HCT116 (cell line): ENCODE measurements around the gene TRNP1.

ENCODE experiments used
- CEBPB ChIP-seq: IDR thresholded peaks from 2 replicates; pipeline ENCODE4 v1.6.1; 2012; ENCODE audit warnings: low read depth
- EZH2 ChIP-seq: fragments of 200-600 bp; sonication (generic); IDR thresholded peaks from 2 replicates; pipeline ENCODE4 v1.6.1; 2017; ENCODE audit warnings: antibody characterized with exemption, mixed run types
- EZH2phosphoT487 ChIP-seq: fragments of 200-600 bp; IDR thresholded peaks from 2 replicates; pipeline ENCODE4 v1.6.1; 2018; ENCODE audit warnings: antibody characterized with exemption, borderline replicate concordance
- FOSL1 ChIP-seq: IDR thresholded peaks from 2 replicates; pipeline ENCODE4 v1.6.1; 2012; ENCODE audit warnings: low read depth
- POLR2A ChIP-seq: IDR thresholded peaks from 2 replicates; pipeline ENCODE4 v1.7.0; 2011; ENCODE audit warnings: borderline replicate concordance; ENCODE audit not compliant: insufficient read depth, insufficient read length; ENCODE audit errors: extremely low read depth
- POLR2AphosphoS5 ChIP-seq: IDR thresholded peaks from 2 replicates; pipeline ENCODE4 v1.6.1; 2011; ENCODE audit warnings: mild to moderate bottlenecking, low read depth, low read length, moderate library complexity
- SIN3A ChIP-seq: IDR thresholded peaks from 2 replicates; pipeline ENCODE4 v1.6.1; 2012; ENCODE audit warnings: low read depth
- SP1 ChIP-seq: IDR thresholded peaks from 2 replicates; pipeline ENCODE4 v1.6.1; 2012; ENCODE audit warnings: low read depth
- YY1 ChIP-seq: IDR thresholded peaks from 2 replicates; pipeline ENCODE4 v1.6.1; 2011; ENCODE audit warnings: low read length, low read depth, moderate library complexity, mild to moderate bottlenecking; ENCODE audit not compliant: insufficient replicate concordance; ENCODE audit errors: extremely low read depth
- ZNF274 ChIP-seq: fragments of 200-500 bp; sonication (Bioruptor generic); IDR thresholded peaks from 2 replicates; pipeline ENCODE4 v1.6.1; 2014; ENCODE audit warnings: mild to moderate bottlenecking, low read depth, low read length, inconsistent platforms
- TF ChIP-seq, protein P1 (sequence below): IDR thresholded peaks from 2 replicates; pipeline ENCODE4 v1.6.1; 2012; ENCODE audit warnings: low read depth
- TF ChIP-seq, protein P2 (sequence below): IDR thresholded peaks from 2 replicates; pipeline ENCODE4 v1.6.1; 2012
- TF ChIP-seq, protein P3 (sequence below), 3 experiments: fragments of 200-600 bp in 1 of 3; sonication (generic) in 1 of 3; IDR thresholded peaks in 2 of 3; conservative IDR thresholded peaks in 1 of 3; 2 replicates each; pipeline ENCODE4 v1.5.1; 2012 to 2017; ENCODE audit warnings: low read depth in 2 of 3, low read length in 2 of 3, antibody characterized with exemption in 1 of 3, borderline replicate concordance in 1 of 3, control low read depth in 1 of 3, mild to moderate bottlenecking in 1 of 3, mixed read lengths in 1 of 3, mixed run types in 1 of 3, moderate library complexity in 1 of 3; ENCODE audit not compliant: insufficient read depth in 1 of 3

DNA sequence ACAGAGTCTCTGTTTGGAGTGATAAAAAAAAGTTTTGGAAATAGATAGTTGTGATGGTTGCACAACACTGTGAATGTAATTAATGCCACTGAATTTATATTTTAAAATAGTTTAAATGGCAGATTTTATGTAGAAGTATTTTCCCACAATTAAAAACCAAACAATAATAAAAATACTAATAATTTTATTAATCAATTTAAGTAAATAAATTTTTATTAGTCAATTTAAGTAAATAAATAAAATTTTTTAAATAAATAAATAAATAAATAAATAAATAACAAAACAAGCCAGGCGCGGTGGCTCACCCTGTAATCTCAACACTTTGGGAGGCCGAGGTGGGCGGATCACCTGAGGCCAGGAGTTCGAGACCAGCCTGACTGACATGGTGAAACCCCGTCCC lies 28.3 kb upstream of the TRNP1 start:
- TF ChIP-seq, protein P1, sequence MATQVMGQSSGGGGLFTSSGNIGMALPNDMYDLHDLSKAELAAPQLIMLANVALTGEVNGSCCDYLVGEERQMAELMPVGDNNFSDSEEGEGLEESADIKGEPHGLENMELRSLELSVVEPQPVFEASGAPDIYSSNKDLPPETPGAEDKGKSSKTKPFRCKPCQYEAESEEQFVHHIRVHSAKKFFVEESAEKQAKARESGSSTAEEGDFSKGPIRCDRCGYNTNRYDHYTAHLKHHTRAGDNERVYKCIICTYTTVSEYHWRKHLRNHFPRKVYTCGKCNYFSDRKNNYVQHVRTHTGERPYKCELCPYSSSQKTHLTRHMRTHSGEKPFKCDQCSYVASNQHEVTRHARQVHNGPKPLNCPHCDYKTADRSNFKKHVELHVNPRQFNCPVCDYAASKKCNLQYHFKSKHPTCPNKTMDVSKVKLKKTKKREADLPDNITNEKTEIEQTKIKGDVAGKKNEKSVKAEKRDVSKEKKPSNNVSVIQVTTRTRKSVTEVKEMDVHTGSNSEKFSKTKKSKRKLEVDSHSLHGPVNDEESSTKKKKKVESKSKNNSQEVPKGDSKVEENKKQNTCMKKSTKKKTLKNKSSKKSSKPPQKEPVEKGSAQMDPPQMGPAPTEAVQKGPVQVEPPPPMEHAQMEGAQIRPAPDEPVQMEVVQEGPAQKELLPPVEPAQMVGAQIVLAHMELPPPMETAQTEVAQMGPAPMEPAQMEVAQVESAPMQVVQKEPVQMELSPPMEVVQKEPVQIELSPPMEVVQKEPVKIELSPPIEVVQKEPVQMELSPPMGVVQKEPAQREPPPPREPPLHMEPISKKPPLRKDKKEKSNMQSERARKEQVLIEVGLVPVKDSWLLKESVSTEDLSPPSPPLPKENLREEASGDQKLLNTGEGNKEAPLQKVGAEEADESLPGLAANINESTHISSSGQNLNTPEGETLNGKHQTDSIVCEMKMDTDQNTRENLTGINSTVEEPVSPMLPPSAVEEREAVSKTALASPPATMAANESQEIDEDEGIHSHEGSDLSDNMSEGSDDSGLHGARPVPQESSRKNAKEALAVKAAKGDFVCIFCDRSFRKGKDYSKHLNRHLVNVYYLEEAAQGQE, result no peak
- TF ChIP-seq SP1 (no peak), CEBPB (no peak), EZH2 (no peak), ZNF274 (no peak), EZH2phosphoT487 (no peak), POLR2A (no peak), POLR2AphosphoS5 (no peak), SIN3A (no peak), FOSL1 (no peak), YY1 (no peak)
- TF ChIP-seq, protein P2, sequence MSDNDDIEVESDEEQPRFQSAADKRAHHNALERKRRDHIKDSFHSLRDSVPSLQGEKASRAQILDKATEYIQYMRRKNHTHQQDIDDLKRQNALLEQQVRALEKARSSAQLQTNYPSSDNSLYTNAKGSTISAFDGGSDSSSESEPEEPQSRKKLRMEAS, result no peak
- TF ChIP-seq, protein P3, sequence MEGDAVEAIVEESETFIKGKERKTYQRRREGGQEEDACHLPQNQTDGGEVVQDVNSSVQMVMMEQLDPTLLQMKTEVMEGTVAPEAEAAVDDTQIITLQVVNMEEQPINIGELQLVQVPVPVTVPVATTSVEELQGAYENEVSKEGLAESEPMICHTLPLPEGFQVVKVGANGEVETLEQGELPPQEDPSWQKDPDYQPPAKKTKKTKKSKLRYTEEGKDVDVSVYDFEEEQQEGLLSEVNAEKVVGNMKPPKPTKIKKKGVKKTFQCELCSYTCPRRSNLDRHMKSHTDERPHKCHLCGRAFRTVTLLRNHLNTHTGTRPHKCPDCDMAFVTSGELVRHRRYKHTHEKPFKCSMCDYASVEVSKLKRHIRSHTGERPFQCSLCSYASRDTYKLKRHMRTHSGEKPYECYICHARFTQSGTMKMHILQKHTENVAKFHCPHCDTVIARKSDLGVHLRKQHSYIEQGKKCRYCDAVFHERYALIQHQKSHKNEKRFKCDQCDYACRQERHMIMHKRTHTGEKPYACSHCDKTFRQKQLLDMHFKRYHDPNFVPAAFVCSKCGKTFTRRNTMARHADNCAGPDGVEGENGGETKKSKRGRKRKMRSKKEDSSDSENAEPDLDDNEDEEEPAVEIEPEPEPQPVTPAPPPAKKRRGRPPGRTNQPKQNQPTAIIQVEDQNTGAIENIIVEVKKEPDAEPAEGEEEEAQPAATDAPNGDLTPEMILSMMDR (IDR thresholded peaks at IDR 0.05 in 2 of 3, conservative IDR thresholded peaks at IDR 0.05 in 1 of 3; ENCODE audit: borderline replicate concordance in 1 of 3, insufficient read depth in 1 of 3, low read depth in 2 of 3, low read length in 2 of 3), result no peak
